NCI-H524 treated with DMSO at 0.1 percent for 48 hours (cell line): ENCODE data around the gene ELOF1.

ENCODE experiments used
- DNase-seq: peaks from one replicate; lab custom pipeline; 2025; lab: John Stamatoyannopoulos, UW

ELOF1 gene

DNA sequence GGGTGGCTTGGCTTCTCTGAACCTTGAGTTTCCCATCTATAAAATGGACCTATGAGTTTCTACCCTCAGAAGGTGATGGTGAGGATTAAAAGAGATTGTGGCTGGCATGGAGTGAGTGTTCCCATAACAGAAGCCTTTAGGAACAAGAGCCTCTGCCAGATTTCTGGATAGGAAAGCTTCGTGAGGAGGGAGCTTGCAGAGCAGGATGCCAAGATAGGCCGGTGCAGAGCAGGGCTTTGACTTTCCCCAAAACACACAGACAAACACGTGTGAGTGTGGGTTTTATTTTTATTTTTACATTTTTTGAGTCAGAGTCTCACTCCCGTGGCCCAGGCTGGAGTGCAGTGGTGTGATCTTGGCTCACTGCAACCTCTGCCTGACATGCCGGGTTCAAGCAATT, 24.1 kb downstream of the ELOF1 start:
- DNase-seq: no peak

- DNase-seq: no peak
Measured at GRCh38 chr19:11534538-11534937, 24.5 kb downstream of the ELOF1 start.

DNA sequence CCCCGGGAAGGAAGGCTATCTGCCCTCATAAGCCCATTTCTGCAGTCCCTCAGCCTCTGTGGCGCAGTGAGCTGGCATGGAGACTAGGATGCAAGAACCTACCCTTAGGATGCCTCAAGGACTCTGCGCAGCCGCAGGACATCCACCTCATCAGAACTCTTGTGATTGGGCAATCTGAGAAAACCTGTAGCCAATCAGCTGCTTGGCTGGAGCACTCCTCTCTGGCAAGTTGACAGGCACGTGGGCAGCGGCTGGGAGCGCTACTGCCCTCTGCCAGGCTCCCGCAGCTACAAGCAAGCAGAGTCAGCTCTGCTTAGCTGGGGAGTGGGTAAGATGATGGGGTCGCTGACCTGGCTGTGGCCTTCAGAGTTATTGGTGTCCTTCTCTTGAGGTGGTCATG, 28.6 kb downstream of the ELOF1 start:
- peak; percentile 93 for DNase-seq

DNA sequence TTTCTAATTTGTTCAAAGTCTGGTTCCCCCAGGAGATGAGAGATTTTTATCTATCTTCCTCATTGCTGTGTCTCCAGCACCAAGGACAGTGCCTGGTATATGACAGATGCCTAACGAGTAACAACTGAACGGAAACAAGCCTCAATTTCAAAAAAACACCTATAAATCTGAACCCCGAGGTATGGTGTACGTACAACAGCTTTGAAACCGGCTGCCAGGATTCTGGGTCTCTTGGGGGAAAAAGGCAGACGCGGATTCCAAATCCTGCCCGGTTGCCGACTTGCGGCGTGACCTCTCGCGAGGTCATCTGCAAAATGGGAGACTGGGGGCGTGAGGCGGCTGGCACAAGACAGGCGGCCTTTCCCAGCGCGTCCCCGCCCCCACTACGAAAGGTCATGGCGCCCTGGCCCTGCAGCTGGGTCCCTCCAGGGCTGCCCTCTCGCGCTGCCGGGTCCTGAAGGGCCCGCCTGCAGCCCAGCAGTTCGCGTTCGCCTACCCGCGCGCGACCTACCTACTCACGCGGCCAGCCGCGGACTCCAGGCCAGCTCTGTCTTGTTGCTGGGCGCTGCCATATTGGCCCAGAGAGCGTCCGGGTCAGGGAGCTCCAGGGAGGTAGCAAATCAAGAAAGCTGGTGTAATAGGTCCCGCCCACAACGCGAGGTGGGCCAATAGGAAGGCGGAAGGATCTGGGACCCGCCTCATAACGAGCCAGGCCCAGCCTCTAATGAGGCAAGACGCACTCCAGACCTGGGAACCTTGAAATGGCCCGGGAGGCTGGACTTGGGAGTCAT, 30.3 kb downstream of the ELOF1 start, which contains the start of gene ECSIT:
Gene ECSIT (minus strand): TSS at position 584 of the 791 bp plus-strand sequence. CDS start 9,964 bp downstream, outside the sequence.
- DNase-seq: peak; percentile 96

GRCh38 chr19:11519138-11519537, 39.9 kb downstream of the ELOF1 start:
- DNase-seq: no peak

DNA sequence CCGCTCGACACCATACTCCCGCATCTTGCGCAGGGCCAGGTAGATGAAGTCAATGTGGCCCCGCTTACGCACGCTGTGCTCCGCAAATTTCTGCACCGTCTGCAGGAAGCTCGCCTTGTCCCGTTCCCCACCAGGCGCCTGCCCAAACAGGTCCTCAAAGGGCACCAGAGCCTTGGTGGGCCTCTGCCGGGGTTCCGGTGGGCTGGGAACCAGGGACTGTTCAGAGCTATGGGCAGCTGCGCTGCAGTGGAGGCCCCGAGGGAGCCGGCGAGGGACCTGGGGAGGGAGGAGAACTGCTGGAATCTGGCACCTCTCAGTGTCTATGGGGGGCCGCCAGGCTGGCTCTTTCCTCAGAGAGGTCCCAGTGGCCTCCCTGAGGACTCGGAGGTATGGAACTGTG, 45.1 kb downstream of the ELOF1 start:
- DNase-seq: no peak

GRCh38 chr19:11510444-11510843, 48.6 kb downstream of the ELOF1 start:
- DNase-seq: no peak

DNA sequence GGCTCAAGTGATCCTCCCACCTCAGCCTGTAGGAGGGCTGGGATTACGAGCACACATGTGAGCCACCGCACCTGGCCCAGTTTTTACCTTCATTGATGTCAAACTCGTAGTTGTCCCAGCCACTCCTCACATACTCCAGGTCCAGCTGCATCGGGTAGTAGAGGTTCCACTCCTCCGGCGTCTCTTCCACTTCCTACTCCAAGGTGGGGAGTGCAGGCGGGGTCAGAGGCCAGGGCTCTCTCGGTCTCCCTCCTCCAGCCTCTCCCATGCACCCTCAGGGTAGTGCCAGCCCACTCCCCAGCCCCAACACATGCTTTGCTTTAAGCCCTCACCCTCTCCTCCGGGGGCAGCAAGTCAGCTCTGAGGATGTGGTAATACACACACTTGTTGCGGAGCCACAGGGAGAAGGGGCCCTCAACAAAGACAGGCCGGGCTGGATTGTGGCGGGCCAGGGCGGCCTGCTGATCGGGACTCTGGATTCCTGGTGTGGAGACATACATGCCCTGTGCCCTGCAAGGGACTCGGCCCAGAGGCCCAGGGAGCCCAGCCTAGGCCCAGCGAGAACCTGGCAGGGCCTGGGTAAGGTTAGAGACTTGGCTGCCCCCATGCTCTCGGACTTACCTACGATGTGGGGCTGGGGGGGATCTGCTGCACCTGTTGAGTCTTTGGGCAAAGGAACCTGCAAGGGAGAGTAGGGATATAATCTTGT, 51.5 kb downstream of the ELOF1 start:
- no peak for DNase-seq

GRCh38 chr19:11506967-11507366, 52.1 kb downstream of the ELOF1 start:
- DNase-seq: no peak

DNA sequence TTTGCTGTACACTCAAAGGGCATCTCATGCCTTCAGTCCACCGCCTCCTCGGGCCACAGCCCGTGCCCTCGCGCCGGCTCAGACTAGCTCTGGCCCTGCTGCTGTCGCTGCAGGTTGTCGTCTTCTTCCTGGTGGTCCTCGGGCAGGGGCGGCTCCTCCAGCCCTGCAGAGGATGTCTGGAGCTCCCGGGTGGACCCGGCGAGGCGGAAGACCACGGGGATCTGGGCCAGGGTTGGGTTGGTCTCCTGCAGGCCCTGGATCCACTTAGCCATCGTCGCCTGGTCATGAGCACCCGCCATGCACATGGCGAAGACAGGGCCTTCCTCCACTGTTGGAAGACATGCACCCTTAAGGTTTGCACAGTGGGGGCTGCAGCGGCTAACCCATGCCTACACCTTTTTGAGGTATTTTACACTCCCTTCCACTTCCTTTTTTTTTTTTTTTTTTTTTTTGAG, 52.9 kb downstream of the ELOF1 start:
- DNase-seq: no peak

DNA sequence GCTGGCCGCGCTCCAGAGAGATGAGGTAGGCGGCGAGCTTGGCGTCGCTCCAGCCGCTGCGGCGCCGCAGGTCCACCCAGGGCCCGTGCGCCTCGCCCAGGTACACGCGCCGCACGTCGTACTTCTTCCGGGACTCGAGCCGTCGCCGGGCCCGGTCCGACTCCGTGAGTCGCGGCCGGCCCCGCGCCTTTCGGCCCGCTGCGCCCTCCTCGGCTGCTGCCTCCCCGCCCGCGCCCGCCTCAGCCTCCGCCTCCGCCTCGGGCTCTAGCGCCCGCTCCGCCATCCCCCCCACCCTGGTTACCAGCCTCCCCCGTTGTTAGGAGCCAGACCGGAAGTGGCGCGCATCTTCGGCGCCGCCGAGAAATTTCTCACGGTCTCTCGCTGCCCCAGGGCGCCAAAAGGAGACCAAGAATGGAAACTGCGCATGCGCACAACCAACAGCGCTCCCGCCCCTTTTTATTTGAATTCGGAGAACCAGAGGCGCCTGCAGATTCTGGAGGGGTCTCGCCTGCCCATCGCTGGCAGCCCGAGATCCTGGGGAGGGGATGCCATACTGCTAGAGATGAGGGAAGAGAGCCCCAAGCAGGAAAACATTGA, 53.4 kb downstream of the ELOF1 start, which contains the start of gene ZNF653:
Gene ZNF653 (minus strand): TSS at position 336 of the 597 bp plus-strand sequence. CDS start 53 bp downstream, at position 283.
- DNase-seq: peak; percentile 72

GRCh38 chr19:11505032-11505503, 54.0 kb downstream of the ELOF1 start:
- peak; percentile 84 for DNase-seq

DNA sequence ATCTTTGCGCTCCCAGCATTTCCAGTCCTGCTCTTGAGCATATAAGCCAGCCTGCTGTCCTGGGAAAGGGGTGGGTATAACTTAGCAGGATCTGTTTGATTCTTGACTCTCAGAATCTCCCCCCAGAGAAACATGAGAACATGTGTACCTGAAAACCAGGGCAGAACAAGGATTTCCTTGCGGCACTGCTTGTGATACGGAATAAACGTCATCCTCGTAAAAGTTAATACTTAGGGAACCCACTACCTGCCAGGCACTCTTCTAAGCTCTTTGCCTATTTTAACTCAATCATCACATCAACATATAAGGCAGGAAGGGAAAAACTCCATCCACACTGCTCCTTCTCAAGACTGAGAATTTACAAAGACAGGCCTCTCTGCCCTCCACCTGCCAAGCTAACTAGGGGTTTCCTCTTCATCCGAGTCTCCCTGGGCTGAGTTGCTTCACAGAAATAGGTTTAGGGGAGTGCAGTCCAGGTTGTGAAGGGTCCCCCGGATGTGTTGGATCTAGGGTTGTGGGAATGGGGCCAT, 54.5 kb downstream of the ELOF1 start:
- DNase-seq: no peak
